Loucy (cell line): ENCODE measurements around the gene SYNJ1.

Experiments used
- EZH2phosphoT487 ChIP-seq: fragments of 200-600 bp; IDR thresholded peaks from 2 replicates; pipeline ENCODE4 v1.6.1; 2018; ENCODE audit warnings: antibody characterized with exemption, mild to moderate bottlenecking, moderate library complexity, borderline replicate concordance
- TF ChIP-seq, protein P1 (sequence below): fragments of 200-600 bp; sonication (generic); conservative IDR thresholded peaks from 2 replicates; pipeline ENCODE4 v1.5.1; 2014; ENCODE audit warnings: mild to moderate bottlenecking, antibody characterized with exemption, low read length

DNA sequence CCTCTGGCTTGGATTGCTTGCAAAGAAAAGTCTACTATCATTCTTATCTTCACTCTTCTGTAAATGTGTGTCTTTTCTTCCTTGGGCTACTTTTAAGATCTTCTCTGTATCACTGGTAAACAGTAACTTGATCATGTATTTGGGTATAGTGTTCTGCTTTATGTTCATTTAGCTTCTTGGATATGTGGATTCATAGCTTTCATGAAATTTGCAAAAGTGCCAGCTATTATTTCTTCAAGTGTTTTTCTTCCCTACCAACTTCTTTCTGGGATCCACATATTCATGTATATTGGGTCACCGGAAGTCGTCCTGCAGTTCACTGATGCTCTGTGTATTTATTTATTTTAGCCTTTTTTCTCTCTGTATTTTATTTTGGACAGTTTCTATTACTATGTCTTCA is 11.3 kb downstream of the SYNJ1 start:
- TF ChIP-seq EZH2phosphoT487 = no peak
- TF ChIP-seq, protein P1, sequence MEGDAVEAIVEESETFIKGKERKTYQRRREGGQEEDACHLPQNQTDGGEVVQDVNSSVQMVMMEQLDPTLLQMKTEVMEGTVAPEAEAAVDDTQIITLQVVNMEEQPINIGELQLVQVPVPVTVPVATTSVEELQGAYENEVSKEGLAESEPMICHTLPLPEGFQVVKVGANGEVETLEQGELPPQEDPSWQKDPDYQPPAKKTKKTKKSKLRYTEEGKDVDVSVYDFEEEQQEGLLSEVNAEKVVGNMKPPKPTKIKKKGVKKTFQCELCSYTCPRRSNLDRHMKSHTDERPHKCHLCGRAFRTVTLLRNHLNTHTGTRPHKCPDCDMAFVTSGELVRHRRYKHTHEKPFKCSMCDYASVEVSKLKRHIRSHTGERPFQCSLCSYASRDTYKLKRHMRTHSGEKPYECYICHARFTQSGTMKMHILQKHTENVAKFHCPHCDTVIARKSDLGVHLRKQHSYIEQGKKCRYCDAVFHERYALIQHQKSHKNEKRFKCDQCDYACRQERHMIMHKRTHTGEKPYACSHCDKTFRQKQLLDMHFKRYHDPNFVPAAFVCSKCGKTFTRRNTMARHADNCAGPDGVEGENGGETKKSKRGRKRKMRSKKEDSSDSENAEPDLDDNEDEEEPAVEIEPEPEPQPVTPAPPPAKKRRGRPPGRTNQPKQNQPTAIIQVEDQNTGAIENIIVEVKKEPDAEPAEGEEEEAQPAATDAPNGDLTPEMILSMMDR = no peak
